ENCODE data around the gene TMOD1.

TMOD1 gene

DNA sequence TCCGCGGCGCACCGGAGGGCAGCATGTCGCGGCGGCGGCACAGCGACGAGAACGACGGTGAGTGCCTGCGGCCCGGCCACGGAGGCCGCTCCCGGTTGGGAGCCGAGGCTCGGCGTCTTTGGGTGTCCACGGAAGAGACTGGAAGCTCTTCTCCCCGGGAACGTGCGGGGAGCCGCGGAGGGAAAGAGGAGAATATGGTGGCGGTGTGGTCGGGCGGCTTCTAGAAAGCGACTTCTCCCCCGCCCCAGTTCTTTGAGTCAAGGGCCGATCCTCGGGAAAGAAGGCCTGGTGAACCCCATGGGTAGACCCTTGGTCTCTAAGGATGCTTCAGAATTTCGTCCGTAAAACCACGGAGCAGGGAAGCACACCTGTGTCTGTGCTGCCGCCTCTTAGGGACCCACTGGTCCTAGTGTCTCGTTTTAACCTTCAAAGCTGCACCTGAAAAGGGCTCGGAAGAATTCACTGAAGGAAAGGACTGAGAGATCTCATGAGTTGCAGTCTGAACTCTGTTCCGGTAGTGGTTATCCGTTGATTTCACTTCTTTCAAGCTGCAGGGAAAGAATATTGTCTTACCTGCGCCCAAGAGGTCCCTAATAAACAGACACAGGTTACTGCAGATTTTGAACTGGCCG lies 132.5 kb downstream of the TMOD1 start:
- H3K27ac ChIP-seq = peak overlapping the region; percentile 98
- TF ChIP-seq ZFX (IDR thresholded peaks at IDR 0.05; ENCODE audit: borderline replicate concordance) = no peak
- TF ChIP-seq, protein P1, sequence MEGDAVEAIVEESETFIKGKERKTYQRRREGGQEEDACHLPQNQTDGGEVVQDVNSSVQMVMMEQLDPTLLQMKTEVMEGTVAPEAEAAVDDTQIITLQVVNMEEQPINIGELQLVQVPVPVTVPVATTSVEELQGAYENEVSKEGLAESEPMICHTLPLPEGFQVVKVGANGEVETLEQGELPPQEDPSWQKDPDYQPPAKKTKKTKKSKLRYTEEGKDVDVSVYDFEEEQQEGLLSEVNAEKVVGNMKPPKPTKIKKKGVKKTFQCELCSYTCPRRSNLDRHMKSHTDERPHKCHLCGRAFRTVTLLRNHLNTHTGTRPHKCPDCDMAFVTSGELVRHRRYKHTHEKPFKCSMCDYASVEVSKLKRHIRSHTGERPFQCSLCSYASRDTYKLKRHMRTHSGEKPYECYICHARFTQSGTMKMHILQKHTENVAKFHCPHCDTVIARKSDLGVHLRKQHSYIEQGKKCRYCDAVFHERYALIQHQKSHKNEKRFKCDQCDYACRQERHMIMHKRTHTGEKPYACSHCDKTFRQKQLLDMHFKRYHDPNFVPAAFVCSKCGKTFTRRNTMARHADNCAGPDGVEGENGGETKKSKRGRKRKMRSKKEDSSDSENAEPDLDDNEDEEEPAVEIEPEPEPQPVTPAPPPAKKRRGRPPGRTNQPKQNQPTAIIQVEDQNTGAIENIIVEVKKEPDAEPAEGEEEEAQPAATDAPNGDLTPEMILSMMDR (IDR thresholded peaks at IDR 0.05) = no peak

DNA sequence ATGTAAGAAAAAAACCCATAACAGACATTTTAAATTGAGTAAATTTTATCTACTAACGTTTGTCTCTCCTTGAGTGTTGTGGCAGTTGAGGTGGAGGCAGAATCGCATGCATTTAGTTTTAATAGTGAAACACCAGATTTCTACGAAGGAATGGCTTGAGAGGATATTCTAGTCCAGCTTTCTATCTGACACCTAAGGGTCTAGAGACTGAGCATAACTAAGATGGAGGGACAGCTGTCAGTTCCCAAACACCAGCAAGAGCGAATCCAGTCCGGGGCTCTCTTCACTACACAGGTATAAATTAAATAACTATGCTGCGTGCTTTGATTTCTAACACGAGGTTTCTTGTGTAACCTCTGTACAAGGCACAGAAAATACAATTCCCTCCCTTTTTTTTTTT lies 133.6 kb downstream of the TMOD1 start:
- TF ChIP-seq ZFX (IDR thresholded peaks at IDR 0.05; ENCODE audit: borderline replicate concordance) = no peak
- TF ChIP-seq, protein P1 (IDR thresholded peaks at IDR 0.05) = no peak
- peak overlapping the region; percentile 98 for H3K27ac ChIP-seq

DNA sequence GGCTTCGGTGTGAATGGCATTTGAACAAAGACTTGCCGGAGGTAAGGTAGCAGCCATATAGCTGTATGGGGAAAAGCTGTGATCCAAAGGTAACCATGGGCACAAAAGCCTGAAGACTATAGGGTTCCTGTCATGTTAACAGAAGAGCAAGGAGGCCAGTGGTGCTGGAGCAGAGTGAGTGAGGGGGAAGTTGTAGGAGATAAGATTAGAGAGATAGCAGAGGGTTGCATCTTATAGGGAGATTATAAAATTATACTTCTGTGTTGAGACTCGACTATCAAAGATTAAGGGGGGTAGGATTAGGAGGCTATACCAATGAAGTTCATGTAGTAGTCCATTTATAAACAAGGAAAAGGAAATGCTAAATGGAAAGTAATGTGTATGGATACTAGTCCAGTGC lies 135.4 kb downstream of the TMOD1 start:
- TF ChIP-seq ZFX (IDR thresholded peaks at IDR 0.05; ENCODE audit: borderline replicate concordance) = no peak
- TF ChIP-seq, protein P1 (IDR thresholded peaks at IDR 0.05) = no peak
- H3K27ac ChIP-seq = no peak overlapping the region

DNA sequence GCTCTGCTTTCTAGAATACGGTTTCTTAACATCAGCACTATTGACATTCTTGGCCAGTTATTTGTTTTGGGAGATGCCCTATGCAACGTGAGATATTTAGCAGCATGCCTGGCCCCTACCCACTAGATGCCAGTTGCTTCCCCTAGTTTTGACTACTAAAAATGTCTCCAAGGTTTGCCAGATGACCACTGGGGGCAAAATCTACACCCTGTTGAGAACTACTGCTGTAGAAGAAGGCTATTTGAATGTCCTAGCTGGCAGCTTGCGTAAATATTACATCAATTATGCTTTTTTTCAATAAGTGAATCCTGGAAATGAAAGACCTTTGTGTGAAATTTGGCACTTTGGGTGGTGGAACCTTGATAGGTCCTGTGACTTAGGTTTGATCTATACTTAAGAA lies 137.2 kb downstream of the TMOD1 start:
- no peak overlapping the region for H3K27ac ChIP-seq
- TF ChIP-seq ZFX (IDR thresholded peaks at IDR 0.05; ENCODE audit: borderline replicate concordance) = no peak
- TF ChIP-seq, protein P1 (IDR thresholded peaks at IDR 0.05) = peak; percentile 26; the same call in 1 of the 2 replicates

DNA sequence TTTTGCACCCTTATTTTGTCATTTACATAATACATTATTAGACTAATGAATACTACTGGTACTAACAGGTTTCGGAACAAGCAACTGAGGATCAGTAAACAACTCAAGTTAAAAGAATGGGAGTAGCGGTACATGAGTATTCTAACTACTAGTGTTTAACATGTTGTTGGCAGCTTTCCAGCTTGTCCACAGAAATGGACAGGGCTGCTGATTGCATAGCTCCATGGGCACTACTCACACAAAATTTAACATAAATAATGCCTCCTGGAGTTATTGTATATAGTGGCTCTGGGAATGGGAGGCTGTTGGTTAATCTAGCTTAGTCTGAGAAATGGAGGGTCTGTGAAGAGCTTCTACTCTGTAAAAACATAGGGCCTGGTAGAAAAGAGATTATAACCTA lies 138.9 kb downstream of the TMOD1 start:
- TF ChIP-seq, protein P1 (IDR thresholded peaks at IDR 0.05) = no peak
- TF ChIP-seq ZFX (IDR thresholded peaks at IDR 0.05; ENCODE audit: borderline replicate concordance) = no peak

DNA sequence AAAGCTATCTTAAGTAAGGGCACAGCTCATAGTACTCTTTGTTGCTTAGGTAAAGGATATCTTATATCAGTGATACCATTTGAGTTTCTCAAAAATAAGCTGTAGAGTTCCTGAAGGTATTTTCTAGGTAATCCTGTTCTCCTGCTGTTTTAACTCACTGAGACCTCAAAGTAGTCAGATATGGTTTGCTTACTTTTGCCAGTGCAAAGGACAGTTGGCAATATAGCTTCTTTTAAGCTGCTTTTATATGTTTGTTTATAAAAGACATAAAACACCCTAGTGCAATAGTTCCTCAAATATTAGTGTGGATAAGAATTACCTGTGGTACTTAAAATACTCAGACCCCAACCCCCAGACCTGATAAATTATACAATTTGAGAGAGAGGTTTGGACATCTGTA lies 144.3 kb downstream of the TMOD1 start:
- no peak overlapping the region for H3K27ac ChIP-seq
- TF ChIP-seq, protein P1 (IDR thresholded peaks at IDR 0.05) = no peak
- TF ChIP-seq ZFX (IDR thresholded peaks at IDR 0.05; ENCODE audit: borderline replicate concordance) = no peak

More for the DNA sequence above, 138.9 kb downstream of the TMOD1 start:
- no peak overlapping the region for H3K27ac ChIP-seq

DNA sequence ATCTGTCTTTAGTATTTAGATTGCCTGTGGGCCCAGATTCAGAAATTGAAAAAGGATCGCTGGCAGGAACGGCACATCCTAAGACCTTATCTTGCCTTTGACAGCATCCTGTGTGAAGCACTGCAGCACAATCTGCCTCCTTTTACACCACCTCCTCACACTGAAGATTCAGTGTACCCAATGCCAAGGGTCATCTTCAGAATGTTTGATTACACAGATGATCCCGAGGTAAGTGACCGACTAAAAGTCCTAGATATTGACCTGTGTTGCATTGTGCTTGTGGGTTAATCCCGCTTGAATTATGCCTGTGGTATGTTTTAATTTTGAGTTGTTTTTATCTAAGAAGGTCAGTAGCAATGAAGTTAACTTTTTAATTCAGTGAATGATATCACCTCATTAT lies 146.5 kb downstream of the TMOD1 start:
- H3K27ac ChIP-seq = no peak overlapping the region
- TF ChIP-seq, protein P1 (IDR thresholded peaks at IDR 0.05) = no peak
- TF ChIP-seq ZFX (IDR thresholded peaks at IDR 0.05; ENCODE audit: borderline replicate concordance) = no peak

Data from 22Rv1 (cell line).